ENCODE results near the gene TUBB4B. TPM values are rescaled to one million over a fixed set of nuclear protein-coding genes. Genes with fewer than 3 reads are reported as not detected.

The TUBB4B gene
- polyA plus RNA-seq, 1 experiment: 223 TPM

DNA sequence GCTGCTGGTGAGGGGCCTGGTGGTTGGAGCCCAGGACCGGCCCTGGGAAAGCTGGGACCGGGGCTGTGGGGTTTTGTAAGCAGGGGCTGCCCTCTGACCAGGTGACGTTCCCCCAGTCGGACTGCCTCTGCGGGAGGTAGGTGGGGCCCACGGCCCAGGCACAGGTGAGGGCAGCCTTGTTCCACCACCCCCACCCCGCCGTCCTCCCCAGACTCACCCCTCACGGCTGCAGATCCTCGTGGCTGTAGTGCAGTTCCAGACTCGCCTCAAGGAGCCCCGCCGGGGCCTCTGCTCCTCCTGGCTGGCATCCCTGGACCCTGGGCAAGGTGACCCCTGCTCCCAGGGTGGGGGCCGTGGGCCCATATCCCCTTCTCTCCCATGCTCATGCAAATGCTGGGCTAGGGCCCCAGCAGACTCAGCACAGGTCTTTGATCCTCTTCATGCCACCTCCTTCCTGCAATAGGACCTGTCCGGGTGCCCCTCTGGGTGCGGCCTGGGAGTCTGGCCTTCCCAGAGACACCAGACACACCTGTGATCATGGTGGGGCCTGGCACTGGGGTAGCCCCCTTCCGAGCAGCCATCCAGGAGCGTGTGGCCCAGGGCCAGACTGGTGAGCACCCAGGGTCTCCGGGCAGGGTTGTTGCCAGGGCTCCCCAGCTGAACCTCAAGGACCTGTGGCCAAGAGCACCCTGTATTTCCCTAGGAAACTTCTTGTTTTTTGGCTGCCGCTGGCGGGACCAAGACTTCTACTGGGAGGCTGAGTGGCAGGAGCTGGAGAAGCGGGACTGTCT lies 25.7 kb upstream of the TUBB4B start:
- POLR2A ChIA-PET: no interaction called here
- CTCF ChIA-PET: interaction anchor here (0.6 kb wide), 1 partner anchor 21 kb away, joined by 3 read pairs; no protein-coding TSS in a partner anchor
- H3K4me3 ChIP-seq (ENCODE audit: low read depth, low read length): no peak overlapping the region
- H3K9me3 ChIP-seq (ENCODE audit: control insufficient read depth, insufficient read depth, low read length): no peaks in the 10 kb centered on the region; the same call in 1 of the 2 replicates
- no peaks in the 10 kb centered on the region for H3K27me3 ChIP-seq (ENCODE audit: control insufficient read depth, insufficient read depth, low read length)
- H3K27ac ChIP-seq (ENCODE audit: low read depth, low read length): no peak overlapping the region
- DNase-seq (ENCODE audit: low read depth, low spot score): no peak
- TF ChIP-seq, protein P1, sequence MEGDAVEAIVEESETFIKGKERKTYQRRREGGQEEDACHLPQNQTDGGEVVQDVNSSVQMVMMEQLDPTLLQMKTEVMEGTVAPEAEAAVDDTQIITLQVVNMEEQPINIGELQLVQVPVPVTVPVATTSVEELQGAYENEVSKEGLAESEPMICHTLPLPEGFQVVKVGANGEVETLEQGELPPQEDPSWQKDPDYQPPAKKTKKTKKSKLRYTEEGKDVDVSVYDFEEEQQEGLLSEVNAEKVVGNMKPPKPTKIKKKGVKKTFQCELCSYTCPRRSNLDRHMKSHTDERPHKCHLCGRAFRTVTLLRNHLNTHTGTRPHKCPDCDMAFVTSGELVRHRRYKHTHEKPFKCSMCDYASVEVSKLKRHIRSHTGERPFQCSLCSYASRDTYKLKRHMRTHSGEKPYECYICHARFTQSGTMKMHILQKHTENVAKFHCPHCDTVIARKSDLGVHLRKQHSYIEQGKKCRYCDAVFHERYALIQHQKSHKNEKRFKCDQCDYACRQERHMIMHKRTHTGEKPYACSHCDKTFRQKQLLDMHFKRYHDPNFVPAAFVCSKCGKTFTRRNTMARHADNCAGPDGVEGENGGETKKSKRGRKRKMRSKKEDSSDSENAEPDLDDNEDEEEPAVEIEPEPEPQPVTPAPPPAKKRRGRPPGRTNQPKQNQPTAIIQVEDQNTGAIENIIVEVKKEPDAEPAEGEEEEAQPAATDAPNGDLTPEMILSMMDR (IDR thresholded peaks at IDR 0.05; ENCODE audit: low read depth, low read length): no peak

DNA sequence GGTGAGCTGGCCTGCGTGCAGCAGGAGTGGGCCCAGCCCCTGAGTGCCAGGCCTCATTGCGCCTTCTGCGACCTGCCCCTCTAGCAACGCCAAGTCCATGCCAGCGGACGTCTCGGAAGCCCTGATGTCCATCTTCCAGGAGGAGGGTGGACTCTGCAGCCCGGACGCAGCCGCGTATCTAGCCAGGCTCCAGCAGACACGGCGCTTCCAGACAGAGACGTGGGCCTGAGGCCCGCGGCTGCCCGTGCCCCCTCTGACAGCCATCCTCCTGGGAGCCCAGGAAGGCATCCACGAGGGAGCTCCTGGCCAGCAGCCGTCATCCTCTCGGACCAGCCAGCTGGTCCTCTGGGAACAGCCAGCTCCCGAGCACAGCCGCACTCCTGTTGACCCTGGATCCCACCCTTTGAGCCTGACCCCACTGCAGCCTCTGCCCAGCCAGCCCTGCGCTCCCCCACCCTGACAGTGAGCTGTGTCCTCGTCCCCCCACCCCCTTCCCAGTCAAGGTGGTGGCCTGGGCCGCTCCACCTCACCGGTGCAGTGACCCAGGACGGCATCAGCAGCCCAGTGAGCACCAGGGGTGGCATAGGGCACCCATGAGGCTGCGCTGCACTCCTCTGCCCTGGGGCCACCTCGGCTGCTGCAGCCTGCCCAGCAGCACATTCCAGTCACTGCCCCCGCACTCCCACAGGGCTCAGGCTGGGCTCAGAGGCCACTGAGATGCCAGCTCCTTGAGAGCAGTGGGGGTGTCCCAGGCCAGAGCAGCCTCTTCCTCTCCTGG lies 24.7 kb upstream of the TUBB4B start:
- Histone ChIP-seq H3K9me3 (ENCODE audit: control insufficient read depth, insufficient read depth, low read length) (no peaks in the 10 kb centered on the region; the same call in 1 of the 2 replicates), H3K27me3 (ENCODE audit: control insufficient read depth, insufficient read depth, low read length) (no peaks in the 10 kb centered on the region), H3K4me3 (ENCODE audit: low read depth, low read length) (no peak overlapping the region), H3K27ac (ENCODE audit: low read depth, low read length) (no peak overlapping the region)
- TF ChIP-seq, protein P1 (IDR thresholded peaks at IDR 0.05; ENCODE audit: low read depth, low read length): no peak
- POLR2A ChIA-PET: interaction anchor here (0.7 kb wide), 1 partner anchor 11 kb away, joined by 3 read pairs; the partner anchor contains the start of genes NDOR1 and TMEM203
- no peak for DNase-seq (ENCODE audit: low read depth, low spot score)
- CTCF ChIA-PET: interaction anchor here (0.6 to 0.7 kb wide), 2 partner anchors 20 to 428 kb away, joined by 3 read pairs; no protein-coding TSS in a partner anchor

DNA sequence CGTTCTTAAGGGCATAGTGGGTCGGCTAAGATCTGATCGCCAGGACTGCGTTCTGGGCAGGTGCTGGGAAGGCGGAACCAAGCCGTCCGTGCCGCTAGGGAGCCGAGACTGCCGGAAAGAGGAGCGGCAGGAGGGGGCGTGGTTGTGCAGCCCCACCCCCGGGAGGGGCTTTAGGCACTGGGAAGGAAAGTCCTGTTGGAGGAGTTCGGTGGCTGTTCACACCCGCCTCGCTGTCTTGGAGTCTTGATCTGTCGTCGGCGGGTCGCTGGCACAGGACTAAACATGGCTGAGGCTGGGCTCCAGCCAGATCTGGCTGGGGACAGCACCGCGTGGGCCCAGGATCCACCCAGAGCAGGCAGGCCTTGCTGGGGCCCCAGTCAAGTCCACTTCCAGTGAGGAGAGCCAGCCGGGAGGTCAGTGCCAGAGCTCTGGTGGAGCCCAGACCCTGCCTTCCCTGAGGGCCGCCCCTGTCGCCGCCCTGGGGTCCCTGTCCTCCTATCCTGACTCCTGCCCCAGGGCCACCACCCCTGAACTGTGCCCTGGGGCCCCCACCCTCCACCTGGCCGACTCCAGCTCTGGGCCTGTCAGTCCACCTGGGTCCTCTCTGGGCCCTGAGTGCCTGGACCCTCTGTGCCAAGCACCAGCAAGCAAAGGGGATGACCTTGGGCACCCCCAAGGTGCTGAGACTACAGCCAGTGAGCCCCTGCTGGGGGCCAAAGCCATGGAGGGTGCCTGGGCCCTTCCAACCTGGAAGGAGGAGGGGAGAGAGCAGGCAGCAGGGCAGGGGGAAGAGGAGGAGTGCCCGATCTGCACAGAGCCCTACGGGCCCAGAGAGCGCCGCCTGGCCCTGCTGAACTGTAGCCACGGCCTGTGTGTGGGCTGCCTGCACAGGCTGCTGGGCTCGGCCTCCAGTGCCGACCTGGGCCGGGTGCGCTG lies 23.5 kb upstream of the TUBB4B start:
- H3K27me3 ChIP-seq (ENCODE audit: control insufficient read depth, insufficient read depth, low read length): no peaks in the 10 kb centered on the region
- H3K27ac ChIP-seq (ENCODE audit: low read depth, low read length): no peak overlapping the region
- ChIA-PET CTCF (no interaction called here), POLR2A (interaction anchor here (0.6 to 1.4 kb wide), 3 partner anchors 12 to 29 kb away, joined by 3 to 5 read pairs (median 3); partner anchors contain the start of genes NDOR1, SSNA1, TMEM203 and TUBB4B)
- DNase-seq (ENCODE audit: low read depth, low spot score): no peak
- TF ChIP-seq, protein P1 (IDR thresholded peaks at IDR 0.05; ENCODE audit: low read depth, low read length): no peak
- H3K9me3 ChIP-seq (ENCODE audit: control insufficient read depth, insufficient read depth, low read length): no peaks in the 10 kb centered on the region; the same call in 1 of the 2 replicates
- H3K4me3 ChIP-seq (ENCODE audit: low read depth, low read length): no peak overlapping the region

DNA sequence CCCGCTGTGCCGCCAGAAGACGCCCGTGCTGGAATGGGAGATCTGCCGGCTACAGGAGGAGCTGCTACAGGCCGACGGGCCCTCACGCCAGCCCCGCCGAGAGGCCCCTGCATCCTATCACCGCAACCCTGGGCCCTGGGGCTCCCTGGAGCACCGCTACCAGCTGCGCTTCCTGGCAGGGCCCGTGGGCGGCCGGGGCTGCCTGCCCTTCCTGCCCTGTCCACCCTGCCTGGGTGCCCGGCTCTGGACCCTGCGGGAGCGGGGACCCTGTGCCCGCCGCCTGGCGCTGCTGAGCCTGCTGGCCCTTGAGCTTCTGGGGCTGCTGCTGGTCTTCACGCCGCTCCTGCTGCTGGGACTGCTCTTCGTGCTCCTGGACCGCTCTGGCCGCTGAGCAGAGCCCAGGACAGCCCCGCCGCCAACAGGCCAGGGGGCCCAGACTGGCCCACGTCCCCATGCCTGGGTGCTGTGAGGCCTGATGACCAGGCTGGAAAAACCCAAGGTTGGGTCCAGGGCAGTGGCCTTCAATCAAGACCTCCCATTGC lies 22.8 kb upstream of the TUBB4B start:
- H3K4me3 ChIP-seq (ENCODE audit: low read depth, low read length): no peak overlapping the region
- H3K9me3 ChIP-seq (ENCODE audit: control insufficient read depth, insufficient read depth, low read length): no peaks in the 10 kb centered on the region; the same call in 1 of the 2 replicates
- no peaks in the 10 kb centered on the region for H3K27me3 ChIP-seq (ENCODE audit: control insufficient read depth, insufficient read depth, low read length)
- TF ChIP-seq, protein P1 (IDR thresholded peaks at IDR 0.05; ENCODE audit: low read depth, low read length): no peak
- no peak overlapping the region for H3K27ac ChIP-seq (ENCODE audit: low read depth, low read length)
- POLR2A ChIA-PET: interaction anchor here (0.6 to 1.8 kb wide), 3 partner anchors 22 to 29 kb away, joined by 3 to 10 read pairs (median 5); partner anchors contain the start of genes SSNA1 and TUBB4B
- DNase-seq (ENCODE audit: low read depth, low spot score): no peak
- CTCF ChIA-PET: interaction anchor here (1.4 kb wide), 1 partner anchor 18 kb away, joined by 7 read pairs; no protein-coding TSS in a partner anchor
